SU-DHL-6 (cell line): Measurements from ENCODE around the gene C9orf40.
A peak's percentile ranks its signal among the peaks of the same experiment; 100 is the strongest.

Source experiments
- H2AFZ ChIP-seq: fragments of 200-600 bp; sonication (generic); 2 replicates; pipeline ENCODE4 v1.6.1; 2014; ENCODE audit warnings: low read depth, mild to moderate bottlenecking, moderate library complexity, mixed read lengths, antibody characterized with exemption, low read length; ENCODE audit not compliant: severe bottlenecking
- H3F3A ChIP-seq: fragments of 200-600 bp; shearing (Covaris generic); 2 replicates; pipeline ENCODE4 v1.6.0; 2016; ENCODE audit warnings: antibody characterized with exemption, mild to moderate bottlenecking; ENCODE audit not compliant: insufficient read depth
- H3K27ac ChIP-seq: fragments of 200-600 bp; sonication (generic); 2 replicates; pipeline ENCODE4 v1.5.1; 2016; ENCODE audit warnings: low read depth, mild to moderate bottlenecking, low read length, moderate library complexity, mixed read lengths
- H3K27me3 ChIP-seq: fragments of 200-600 bp; sonication (generic), shearing (Covaris generic); 2 replicates; pipeline ENCODE4 v1.6.0; 2014; ENCODE audit warnings: mild to moderate bottlenecking, low read length
- H3K36me3 ChIP-seq: fragments of 200-600 bp; sonication (generic); 2 replicates; pipeline ENCODE4 v1.6.1; 2014; ENCODE audit warnings: mild to moderate bottlenecking, low read length, mixed read lengths
- H3K4me2 ChIP-seq: fragments of 300-600, 200-600 bp; shearing (Covaris generic), sonication (generic); 2 replicates; pipeline ENCODE4 v1.6.0; 2014; ENCODE audit warnings: low read length, low read depth, mild to moderate bottlenecking; ENCODE audit not compliant: poor library complexity, severe bottlenecking
- H3K4me3 ChIP-seq: fragments of 200-600 bp; sonication (generic); 2 replicates; pipeline ENCODE4 v1.5.1; 2014; ENCODE audit warnings: antibody characterized with exemption, low read length, mild to moderate bottlenecking, mixed read lengths; ENCODE audit not compliant: insufficient read depth, poor library complexity, severe bottlenecking
- H3K79me2 ChIP-seq: fragments of 200-600 bp; sonication (generic); 2 replicates; pipeline ENCODE4 v1.6.1; 2014; ENCODE audit warnings: mild to moderate bottlenecking, low read length, moderate library complexity; ENCODE audit not compliant: insufficient read depth
- H3K9ac ChIP-seq: fragments of 200-600 bp; sonication (generic); 2 replicates; pipeline ENCODE4 v1.7.0; 2014; ENCODE audit warnings: mild to moderate bottlenecking, low read length
- H3K9me2 ChIP-seq: fragments of 200-600 bp; sonication (generic); replicated peaks from 2 replicates; pipeline ENCODE4 v1.6.1; 2014; ENCODE audit warnings: low read length; ENCODE audit not compliant: insufficient read depth
- H3K9me3 ChIP-seq: fragments of 200-600 bp; sonication (generic); 2 replicates; pipeline ENCODE4 v1.6.1; 2014; ENCODE audit warnings: low read length, mixed read lengths; ENCODE audit not compliant: insufficient read depth
- H4K20me1 ChIP-seq: fragments of 200-600 bp; sonication (generic); 2 replicates; pipeline ENCODE4 v1.6.1; 2014; ENCODE audit warnings: low read depth, mild to moderate bottlenecking, antibody characterized with exemption, low read length, moderate library complexity, mixed read lengths
- CTCF ChIP-seq: fragments of 200-600 bp; sonication (generic); IDR thresholded peaks from one replicate; pipeline ENCODE4 v1.5.1; 2017; ENCODE audit warnings: antibody characterized with exemption, mild to moderate bottlenecking, low read length, moderate library complexity; ENCODE audit not compliant: insufficient read depth, poor library complexity, severe bottlenecking
- EZH2phosphoT487 ChIP-seq: fragments of 200-600 bp; sonication (generic), shearing (Covaris generic); conservative IDR thresholded peaks from 2 replicates; pipeline ENCODE4 v1.6.1; 2018; ENCODE audit warnings: mild to moderate bottlenecking, antibody characterized with exemption, low read length, moderate library complexity, mixed read lengths

Gene C9orf40

GRCh38 chr9:74951725-74952151, 974 bp downstream of the C9orf40 start:
- Histone ChIP-seq H3K9ac (peak overlapping the region; percentile 96), H3K27me3 (no peaks in the 10 kb centered on the region), H3K4me2 (peak overlapping the region; percentile 83), H3K4me3 (peak overlapping the region; percentile 99), H3K79me2 (peaks cover 41% of the 10 kb centered on the region), H3K9me3 (no peaks in the 10 kb centered on the region), H2AFZ (peak overlapping the region; percentile 83), H3K27ac (peak overlapping the region; percentile 87), H3K36me3 (peaks cover 19% of the 10 kb centered on the region; the same call in 1 of the 2 replicates), H3K9me2 (no peaks in the 10 kb centered on the region), H3F3A (peaks cover 44% of the 10 kb centered on the region; the same call in 1 of the 2 replicates), H4K20me1 (peaks cover 4% of the 10 kb centered on the region; the same call in 1 of the 2 replicates)
- TF ChIP-seq EZH2phosphoT487 = no peak
- no peak for TF ChIP-seq CTCF

GRCh38 chr9:74951107-74951720, 1.5 kb downstream of the C9orf40 start:
- Histone ChIP-seq H3F3A (peaks cover 49% of the 10 kb centered on the region; the same call in 1 of the 2 replicates), H3K9me2 (no peaks in the 10 kb centered on the region), H2AFZ (peak overlapping the region; percentile 83), H3K36me3 (peaks cover 19% of the 10 kb centered on the region; the same call in 1 of the 2 replicates), H3K27me3 (no peaks in the 10 kb centered on the region), H3K27ac (peak overlapping the region; percentile 87; the same call in 1 of the 2 replicates), H3K9ac (peak overlapping the region; percentile 96), H3K4me3 (peak overlapping the region; percentile 99), H3K4me2 (peak overlapping the region; percentile 83), H4K20me1 (peaks cover 4% of the 10 kb centered on the region; the same call in 1 of the 2 replicates), H3K79me2 (peaks cover 41% of the 10 kb centered on the region), H3K9me3 (no peaks in the 10 kb centered on the region)
- TF ChIP-seq EZH2phosphoT487 (no peak), CTCF (no peak)

GRCh38 chr9:74949859-74950855, 2.6 kb downstream of the C9orf40 start:
- no peak for TF ChIP-seq CTCF
- no peak for TF ChIP-seq EZH2phosphoT487
- Histone ChIP-seq H2AFZ (no peak overlapping the region), H3K9me2 (no peaks in the 10 kb centered on the region), H4K20me1 (peaks cover 4% of the 10 kb centered on the region; the same call in 1 of the 2 replicates), H3K4me3 (no peak overlapping the region), H3K4me2 (peak overlapping the region; percentile 83), H3K27me3 (no peaks in the 10 kb centered on the region), H3K36me3 (peaks cover 19% of the 10 kb centered on the region; the same call in 1 of the 2 replicates), H3K9ac (no peak overlapping the region), H3K9me3 (no peaks in the 10 kb centered on the region), H3K79me2 (peaks cover 41% of the 10 kb centered on the region), H3K27ac (no peak overlapping the region), H3F3A (peaks cover 48% of the 10 kb centered on the region; the same call in 1 of the 2 replicates)
